Thymus (tissue), 11 donors: ENCODE results near the gene VPS33B. TPM values are rescaled to one million over a fixed set of nuclear protein-coding genes. Genes with fewer than 3 reads are reported as not detected.
"Not testable (repeated sequence)": the region's sequence is repeated elsewhere in the genome, so short reads cannot be mapped to it uniquely, and the experiment has no call there.

Source experiments
- DNase-seq, 9 donors: peaks; one replicate each; pipeline ENCODE4 v3.0.0-alpha.2; 2013; ENCODE audit warnings: low spot score in 9 of 9, low read depth in 6 of 9, missing footprints in 1 of 9
- H3K27ac ChIP-seq, 2 donors: one replicate each; pipeline ENCODE4 v1.5.1; 2013; ENCODE audit warnings: control low read depth in 1 of 2, low read depth in 1 of 2, low read length in 1 of 2, mild to moderate bottlenecking in 1 of 2, moderate library complexity in 1 of 2
- H3K27me3 ChIP-seq, 2 donors: one replicate each; pipeline ENCODE4 v1.5.1; 2013; ENCODE audit warnings: low read length in 1 of 2; ENCODE audit not compliant: control insufficient read depth in 2 of 2, insufficient read depth in 1 of 2
- H3K36me3 ChIP-seq, 2 donors: one replicate each; pipeline ENCODE4 v1.5.1; 2013; ENCODE audit warnings: low read length in 1 of 2, mild to moderate bottlenecking in 1 of 2, moderate library complexity in 1 of 2; ENCODE audit not compliant: control insufficient read depth in 2 of 2, insufficient read depth in 2 of 2
- H3K4me1 ChIP-seq, 2 donors: one replicate each; pipeline ENCODE4 v1.5.1; 2013; ENCODE audit warnings: low read length in 2 of 2; ENCODE audit not compliant: control insufficient read depth in 2 of 2, insufficient read depth in 2 of 2
- H3K4me3 ChIP-seq, 2 donors: one replicate each; pipeline ENCODE4 v1.5.1; 2013; ENCODE audit warnings: low read length in 2 of 2, control low read depth in 1 of 2, mild to moderate bottlenecking in 1 of 2
- H3K9me3 ChIP-seq, 2 donors: one replicate each; pipeline ENCODE4 v1.5.1; 2013; ENCODE audit warnings: low read length in 1 of 2, mild to moderate bottlenecking in 1 of 2; ENCODE audit not compliant: control insufficient read depth in 2 of 2, insufficient read depth in 1 of 2
- WGBS: extraction: QIAGEN DNeasy Blood & Tissue Kit; methylation state at CpG from one replicate; pipeline ENCODE4 v1.1.7; 2013; 5-methylcytosine and 5-hydroxymethylcytosine counted together
- polyA plus RNA-seq: library from polyadenylated mRNA; stranded (reverse); fragments of 200-250 nt; gene quantifications from one replicate; pipeline ENCODE4 v1.2.3, GENCODE V29; 2013
- total RNA-seq: library from RNA; stranded (reverse); fragments of 120-200 nt; gene quantifications from one replicate; pipeline ENCODE4 v1.2.4, GENCODE V29; 2013
- donor health status: healthy.

VPS33B gene
- total and polyA plus RNA-seq, 2 donors: 8.7 to 19.0 TPM

DNA sequence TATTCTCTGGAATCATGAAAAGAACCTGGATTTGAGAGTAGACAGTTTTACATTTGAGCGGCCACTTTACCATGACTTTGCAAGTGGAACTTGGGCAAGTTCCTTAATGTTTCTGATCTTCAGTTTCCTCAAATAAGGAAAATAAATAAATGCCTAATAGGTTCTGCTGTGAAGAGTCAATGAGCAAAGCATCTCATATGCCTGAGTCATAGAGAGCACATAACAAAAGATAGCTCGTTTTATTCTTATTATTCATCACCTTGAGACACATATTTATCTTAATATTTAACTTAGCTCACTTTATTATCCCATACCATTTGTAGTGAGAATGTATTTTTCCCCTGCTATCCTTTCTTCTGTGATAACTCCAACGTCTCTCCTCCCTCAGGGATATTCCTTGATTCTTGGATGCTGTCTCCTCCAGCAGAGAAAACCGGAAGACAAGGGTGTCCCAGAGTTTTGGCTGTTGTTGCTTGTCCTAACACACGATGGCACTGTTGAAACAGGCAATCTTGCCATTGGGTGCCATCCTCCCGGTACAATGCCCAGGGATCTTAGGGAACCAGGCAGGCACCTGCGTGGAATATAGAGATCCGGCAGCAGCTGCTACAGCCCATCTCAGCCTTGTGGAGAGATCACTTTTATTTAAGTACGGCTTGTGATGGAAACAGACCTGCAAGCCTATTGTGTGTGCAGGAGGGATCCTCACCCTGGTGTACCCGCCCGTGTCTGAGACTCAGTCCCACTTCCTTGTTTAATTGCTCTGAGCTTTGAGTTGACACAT lies 33.3 kb upstream of the VPS33B start:
- peaks cover 0 to 2% of the 10 kb centered on the region in 2 donors for H3K4me1 ChIP-seq
- H3K9me3 ChIP-seq: no peaks in the 10 kb centered on the region
- no peak overlapping the region for H3K4me3 ChIP-seq
- 30% methylated on average over 11 of the region's 11 CpGs for WGBS
- H3K27ac ChIP-seq: no peak overlapping the region
- no peaks in the 10 kb centered on the region for H3K36me3 ChIP-seq
- DNase-seq: peak in 4 of 9 donors; percentile 6 to 52 (median 22)
- H3K27me3 ChIP-seq: peaks cover 0 to 35% of the 10 kb centered on the region in 2 donors

DNA sequence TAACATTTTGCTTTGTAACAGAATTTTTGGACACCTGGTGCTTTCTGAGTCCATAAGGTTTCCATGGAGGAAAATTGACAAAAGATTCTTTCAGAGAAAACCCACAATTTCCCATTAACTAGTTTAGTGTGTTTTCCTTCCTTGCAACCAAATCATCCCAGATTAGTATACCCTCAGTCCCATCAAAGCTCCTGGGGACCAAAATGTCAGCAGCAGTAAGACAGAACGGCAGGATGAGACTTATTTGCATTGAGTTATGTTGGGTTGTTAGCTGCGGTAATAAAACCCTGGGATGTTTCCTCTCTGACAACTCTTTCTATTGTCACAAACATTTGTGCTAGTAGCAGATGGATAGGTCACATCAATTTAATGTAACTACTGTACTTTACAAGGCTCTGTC lies 32.4 kb upstream of the VPS33B start:
- Histone ChIP-seq H3K4me3 (no peak overlapping the region), H3K4me1 (peaks cover 0 to 2% of the 10 kb centered on the region in 2 donors), H3K9me3 (no peaks in the 10 kb centered on the region), H3K27ac (no peak overlapping the region), H3K27me3 (peaks cover 0 to 35% of the 10 kb centered on the region in 2 donors), H3K36me3 (no peaks in the 10 kb centered on the region)
- 27% methylated on average over 2 of the region's 2 CpGs for WGBS
- DNase-seq: no peak

- Histone ChIP-seq H3K4me3 (no peak overlapping the region), H3K27ac (no peak overlapping the region), H3K36me3 (no peaks in the 10 kb centered on the region), H3K9me3 (no peaks in the 10 kb centered on the region), H3K27me3 (peaks cover 0 to 23% of the 10 kb centered on the region in 2 donors), H3K4me1 (peaks cover 2 to 3% of the 10 kb centered on the region in 2 donors)
- no peak for DNase-seq
- 66% methylated on average over 8 of the region's 8 CpGs for WGBS
Measured at GRCh38 chr15:91051248-91051647, 28.9 kb upstream of the VPS33B start.

DNA sequence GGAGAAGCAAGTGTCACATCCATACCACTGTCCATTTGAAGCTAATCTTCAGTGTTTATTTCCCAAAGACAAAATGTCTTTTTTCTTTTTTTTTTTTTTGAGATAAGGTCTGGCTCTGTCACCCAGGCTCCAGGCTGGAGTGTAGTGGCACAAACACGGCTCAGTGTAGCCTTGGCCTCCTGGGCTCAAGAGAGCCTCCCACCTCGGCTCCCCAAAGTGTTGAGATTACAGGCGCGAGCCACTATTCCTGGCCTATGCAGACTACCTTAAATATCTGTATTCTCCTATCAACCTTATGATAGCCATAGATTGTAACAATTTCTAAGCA lies 27.7 kb upstream of the VPS33B start:
- Histone ChIP-seq H3K36me3 (no peaks in the 10 kb centered on the region), H3K27ac (no peak overlapping the region), H3K9me3 (no peaks in the 10 kb centered on the region), H3K4me3 (no peak overlapping the region), H3K27me3 (peaks cover 0 to 14% of the 10 kb centered on the region in 2 donors), H3K4me1 (peaks cover 0 to 3% of the 10 kb centered on the region in 2 donors)
- WGBS: 68% methylated on average over 4 of the region's 4 CpGs
- DNase-seq: no peak

DNA sequence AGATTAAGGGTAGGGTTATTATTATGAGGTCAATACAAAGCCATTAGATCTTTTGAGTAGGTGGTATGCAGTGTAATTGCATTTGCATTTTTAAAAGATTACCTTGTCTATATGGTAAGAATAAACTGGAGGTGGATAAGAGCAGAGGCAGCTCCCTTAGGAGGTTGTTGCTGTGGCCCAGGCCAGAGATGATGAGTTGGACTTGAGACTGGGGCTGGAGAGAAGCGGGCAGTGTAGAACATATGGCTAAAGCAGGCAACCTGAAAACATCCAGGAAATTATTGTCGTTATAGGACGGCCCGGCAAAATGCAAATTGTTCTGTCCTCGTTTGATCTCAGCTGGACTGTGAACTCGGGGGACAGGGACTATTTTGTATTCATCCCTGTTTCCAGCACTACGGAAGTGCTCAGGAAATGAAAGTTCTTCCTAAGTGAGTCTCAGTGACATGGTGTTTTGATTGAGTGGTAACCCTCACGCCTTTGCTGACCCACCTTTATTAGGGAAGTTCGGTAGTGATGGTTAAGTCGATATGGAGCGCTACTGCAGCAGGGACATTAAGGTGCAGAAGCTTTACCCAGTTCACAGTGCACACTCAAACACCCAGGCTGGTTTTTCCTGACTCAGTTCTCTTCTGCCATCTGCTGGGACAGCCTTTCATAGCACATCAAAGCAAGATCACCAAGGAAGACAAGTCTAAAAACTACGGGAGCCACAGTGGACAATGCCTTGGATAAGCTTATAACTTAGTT lies 27.2 kb upstream of the VPS33B start:
- WGBS: 48% methylated on average over 12 of the region's 12 CpGs
- H3K36me3 ChIP-seq: no peaks in the 10 kb centered on the region
- H3K27ac ChIP-seq: no peak overlapping the region
- peaks cover 0 to 3% of the 10 kb centered on the region in 2 donors for H3K4me1 ChIP-seq
- peaks cover 0 to 11% of the 10 kb centered on the region in 2 donors for H3K27me3 ChIP-seq
- no peaks in the 10 kb centered on the region for H3K9me3 ChIP-seq
- peak in 7 of 9 donors; percentile 25 to 73 (median 34) for DNase-seq
- H3K4me3 ChIP-seq: no peak overlapping the region

GRCh38 chr15:91047545-91048199 lies 25.3 kb upstream of the VPS33B start:
- no peaks in the 10 kb centered on the region for H3K27me3 ChIP-seq
- H3K9me3 ChIP-seq: no peaks in the 10 kb centered on the region
- peaks cover 0 to 3% of the 10 kb centered on the region in 2 donors for H3K4me1 ChIP-seq
- 2% methylated on average over 3 of the region's 4 CpGs for WGBS
- H3K27ac ChIP-seq: no peak overlapping the region
- DNase-seq: peak in 1 of 9 donors; percentile 14
- no peaks in the 10 kb centered on the region for H3K36me3 ChIP-seq
- H3K4me3 ChIP-seq: no peak overlapping the region

DNA sequence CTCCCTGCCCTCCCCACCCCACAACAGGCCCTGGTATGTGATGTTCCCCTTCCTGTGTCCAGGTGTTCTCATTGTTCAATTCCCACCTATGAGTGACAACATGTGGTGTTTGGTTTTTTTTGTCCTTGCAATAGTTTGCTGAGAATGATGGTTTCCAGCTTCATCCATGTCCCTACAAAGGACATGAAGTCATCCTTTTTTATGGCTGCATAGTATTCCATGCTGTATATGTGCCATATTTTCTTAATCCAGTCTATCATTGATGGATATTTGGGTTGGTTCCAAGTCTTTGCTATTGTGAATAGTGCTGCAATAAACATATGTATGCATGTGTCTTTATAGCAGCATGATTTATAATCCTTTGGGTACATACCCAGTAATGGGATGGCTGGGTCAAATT lies 23.7 kb upstream of the VPS33B start:
- H3K4me1 ChIP-seq, H3K9me3 ChIP-seq, H3K36me3 ChIP-seq, DNase-seq, H3K27me3 ChIP-seq, H3K4me3 ChIP-seq, H3K27ac ChIP-seq: not testable (repeated sequence)

DNA sequence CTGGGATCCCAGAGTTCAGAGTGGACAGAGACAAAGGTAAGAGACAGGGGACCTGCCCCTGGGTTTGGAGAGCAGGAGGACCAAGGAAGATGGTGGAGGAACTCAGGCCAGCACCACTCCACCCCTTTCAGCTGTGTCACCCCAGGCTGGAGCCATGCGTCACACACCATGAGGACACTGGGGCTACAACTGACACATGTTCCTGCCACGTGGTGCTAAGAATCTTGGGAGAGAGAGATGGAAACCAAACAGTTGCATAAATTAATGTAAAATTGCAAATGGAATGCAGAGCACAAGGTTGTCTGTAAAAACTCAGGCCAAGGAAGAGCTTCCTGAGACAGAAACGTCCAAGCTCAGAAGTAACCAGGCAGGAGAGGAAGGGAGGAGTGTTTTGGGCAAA lies 22.7 kb upstream of the VPS33B start:
- no peaks in the 10 kb centered on the region for H3K27me3 ChIP-seq
- no peak overlapping the region for H3K4me3 ChIP-seq
- 89% methylated on average over 3 of the region's 3 CpGs for WGBS
- no peaks in the 10 kb centered on the region for H3K9me3 ChIP-seq
- DNase-seq: no peak
- H3K27ac ChIP-seq: no peak overlapping the region
- peaks cover 0 to 3% of the 10 kb centered on the region in 2 donors for H3K4me1 ChIP-seq
- H3K36me3 ChIP-seq: no peaks in the 10 kb centered on the region
